Measurements from ENCODE around the gene POU2F1.
"Not testable (repeated sequence)": the region's sequence is repeated elsewhere in the genome, so short reads cannot be mapped to it uniquely, and the experiment has no call there.

Gene POU2F1

GRCh38 chr1:167230437-167230836 is 9.8 kb downstream of the POU2F1 start:
- DNase-seq: no peak

- no peak for DNase-seq
These were observed 11.3 kb downstream of the POU2F1 start for GRCh38 chr1:167231873-167232450.

DNA sequence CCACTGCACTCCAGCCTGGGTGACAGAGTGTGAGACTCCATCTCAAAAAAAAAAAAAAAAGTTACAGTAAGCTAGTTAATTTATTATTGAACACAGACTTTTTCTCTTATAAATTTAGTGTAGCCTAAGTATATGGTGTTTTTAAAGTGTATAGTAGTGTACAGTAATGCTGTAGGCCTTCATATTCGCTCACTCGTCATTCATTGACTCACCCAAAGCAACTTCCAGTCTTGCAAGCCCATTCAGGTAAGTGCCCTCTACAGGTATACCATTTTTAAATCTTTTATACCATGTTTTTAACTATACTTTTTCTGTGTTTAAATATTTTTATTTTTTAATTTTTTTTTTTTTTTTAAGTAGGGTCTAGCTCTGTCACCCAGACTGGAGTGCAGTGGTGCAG is 12.1 kb downstream of the POU2F1 start:
- DNase-seq: no peak

GRCh38 chr1:167233373-167233772 is 12.7 kb downstream of the POU2F1 start:
- no peak for DNase-seq

DNA sequence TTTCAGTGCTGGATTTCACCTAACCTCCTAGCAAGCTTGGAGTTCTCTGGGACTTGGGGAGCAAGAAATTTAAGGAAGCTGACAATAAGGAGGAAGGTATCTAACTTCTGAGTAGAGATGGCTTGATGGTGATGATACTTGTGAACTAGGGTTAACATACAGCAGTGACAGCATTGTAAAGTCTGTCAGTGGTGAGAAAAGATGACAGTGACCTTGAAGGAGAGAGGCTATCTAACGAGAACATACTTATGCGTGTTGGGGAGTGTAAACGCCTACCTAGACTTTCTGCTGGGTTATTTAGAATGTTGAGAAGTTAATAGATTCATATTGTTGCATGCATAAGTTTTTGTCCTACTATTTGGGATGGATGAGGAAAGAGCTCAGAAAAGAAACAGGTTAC is 16.3 kb downstream of the POU2F1 start:
- no peak for DNase-seq

DNA sequence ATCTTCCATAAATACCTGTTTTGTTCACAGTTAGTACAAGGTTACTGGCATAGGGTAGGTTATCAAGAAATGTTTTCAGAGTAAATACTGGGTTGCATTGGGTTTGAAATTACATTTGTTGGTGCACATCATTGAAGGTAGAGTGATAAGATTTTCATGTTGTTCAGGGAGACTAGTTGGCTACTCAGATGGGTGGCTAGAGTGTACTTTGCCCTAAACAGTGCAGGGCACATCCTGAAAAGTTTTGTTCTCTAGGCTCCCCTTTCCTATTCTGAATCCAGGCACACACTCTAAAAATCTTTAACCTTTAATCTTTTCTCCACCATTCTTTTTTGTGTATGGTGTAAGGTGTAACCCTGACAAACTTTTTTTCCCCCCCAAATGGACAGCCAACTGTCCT is 18.0 kb downstream of the POU2F1 start:
- DNase-seq: no peak

- DNase-seq: no peak
These were observed 18.6 kb downstream of the POU2F1 start for GRCh38 chr1:167239257-167239656.

DNA sequence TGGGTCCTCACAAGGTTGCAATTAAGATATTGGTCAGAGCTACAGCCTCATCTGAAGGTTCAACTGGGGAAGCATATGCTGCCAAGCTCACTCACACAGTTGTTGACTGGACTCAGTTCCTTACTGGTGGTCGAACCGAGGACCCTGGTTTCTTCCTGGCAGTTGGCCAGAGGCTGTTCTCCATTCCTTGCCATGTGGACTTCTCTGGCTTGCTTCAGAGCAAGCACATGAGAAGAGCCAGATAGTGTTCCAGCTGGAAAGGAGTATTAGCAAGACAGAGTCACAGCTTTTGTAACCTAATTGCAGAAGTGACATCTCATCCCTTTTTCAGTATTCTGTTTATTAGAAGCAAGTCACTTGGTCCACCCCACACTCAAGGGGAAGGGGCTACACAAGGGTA is 23.6 kb downstream of the POU2F1 start:
- no peak for DNase-seq

- DNase-seq: not testable (repeated sequence)
These were observed 24.5 kb downstream of the POU2F1 start for GRCh38 chr1:167245168-167245567.

- DNase-seq: no peak
These were observed 26.3 kb downstream of the POU2F1 start for GRCh38 chr1:167246971-167247370.

DNA sequence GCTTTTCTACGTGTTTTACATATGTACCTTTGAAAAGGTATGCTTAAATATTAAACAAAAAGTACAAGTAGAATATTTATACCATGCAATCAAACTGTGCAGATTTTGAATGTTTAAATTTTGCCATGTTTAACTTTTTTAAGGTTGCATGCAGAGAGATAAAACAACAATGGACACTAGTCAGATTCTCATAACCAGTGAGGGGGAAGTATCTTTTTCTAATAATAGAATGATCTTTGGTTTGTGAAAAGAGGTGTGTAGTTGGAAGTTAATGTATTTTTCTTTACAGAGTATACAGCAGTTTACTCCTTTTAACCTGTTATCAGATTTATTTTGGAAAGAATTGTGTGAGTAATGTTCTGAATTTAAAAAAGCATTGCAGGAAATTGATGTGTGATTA is 27.1 kb downstream of the POU2F1 start:
- DNase-seq: no peak

DNA sequence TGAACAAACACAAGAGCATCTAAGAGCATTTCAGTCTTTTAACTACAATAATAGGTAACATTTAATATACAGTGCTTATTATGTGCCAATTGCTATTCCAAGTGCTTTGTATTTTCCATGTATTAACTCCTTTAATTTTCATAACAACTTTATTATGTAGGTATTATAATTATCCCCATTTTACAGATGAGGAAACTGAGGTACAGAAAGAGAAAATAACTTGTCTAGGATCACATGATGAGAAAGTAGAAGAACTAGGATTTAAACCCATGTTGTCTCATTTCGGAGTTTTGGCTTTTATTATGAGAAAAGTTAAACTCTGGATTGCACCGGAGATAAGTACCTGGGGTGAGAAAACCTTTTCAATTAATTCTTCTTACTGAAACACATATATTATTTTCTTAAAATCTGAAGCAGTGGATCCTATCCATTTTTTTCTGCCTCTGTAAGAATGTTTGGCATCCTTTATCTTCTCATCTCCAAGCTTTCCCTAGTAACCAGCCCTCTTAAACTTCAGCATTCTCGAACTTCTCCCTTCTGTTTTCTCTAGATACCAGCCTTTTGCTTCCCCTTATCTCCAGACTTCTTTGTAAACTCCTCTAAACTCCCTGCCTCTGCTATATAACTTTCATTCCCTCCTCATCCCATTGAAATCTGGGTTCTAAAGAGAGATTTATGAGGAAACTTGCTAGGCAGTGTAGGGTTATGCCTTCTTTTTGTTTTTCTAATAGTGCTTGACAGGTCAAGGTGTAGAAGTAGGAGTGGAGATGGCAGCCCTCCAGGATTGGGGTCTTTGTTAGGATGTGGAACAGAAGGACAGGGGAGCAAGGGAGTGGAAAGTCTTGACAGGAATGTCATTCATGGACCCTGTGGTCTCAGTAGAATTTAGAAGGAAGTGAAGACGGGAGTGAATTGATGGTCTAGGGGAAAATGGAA is 28.3 kb downstream of the POU2F1 start:
- no peak for DNase-seq

GRCh38 chr1:167249702-167250101 is 29.0 kb downstream of the POU2F1 start:
- DNase-seq: no peak

DNA sequence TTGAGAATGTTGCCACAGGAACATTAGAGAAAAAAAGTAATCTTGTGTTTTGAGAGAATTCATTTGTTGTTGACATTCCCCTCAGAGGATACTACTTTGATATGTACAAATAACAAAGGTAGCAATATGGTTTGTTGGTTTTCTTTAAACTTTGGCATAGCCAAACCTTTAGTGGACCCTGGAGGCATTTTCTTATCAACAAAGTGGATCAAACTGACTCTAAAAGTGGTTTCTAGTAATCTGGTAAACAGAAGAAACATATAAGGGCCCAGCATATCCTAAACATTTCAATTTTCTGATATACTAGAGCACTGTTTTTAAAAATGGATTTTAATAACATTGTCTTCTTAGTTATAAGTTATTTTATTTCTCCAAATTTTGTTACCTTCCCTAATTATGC is 29.8 kb downstream of the POU2F1 start:
- DNase-seq: no peak

DNA sequence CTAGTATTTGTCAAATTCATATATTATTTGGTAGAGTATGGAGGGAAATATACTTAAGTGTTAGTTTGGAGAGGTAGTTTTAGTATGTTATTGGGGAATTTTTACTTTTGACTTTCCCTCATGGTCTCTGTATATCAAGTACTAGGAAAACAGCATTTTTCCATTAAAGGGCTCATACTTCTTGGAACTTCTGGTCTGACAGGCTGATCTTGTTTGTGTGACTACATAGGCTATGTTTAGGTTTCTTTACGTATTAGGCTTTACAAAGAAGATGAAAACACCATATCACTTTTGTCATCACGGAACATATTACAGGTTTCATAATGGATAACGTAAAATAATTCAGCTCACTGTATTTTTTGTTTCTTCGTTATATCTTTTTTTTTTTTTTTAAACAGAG is 30.8 kb downstream of the POU2F1 start:
- no peak for DNase-seq

DNA sequence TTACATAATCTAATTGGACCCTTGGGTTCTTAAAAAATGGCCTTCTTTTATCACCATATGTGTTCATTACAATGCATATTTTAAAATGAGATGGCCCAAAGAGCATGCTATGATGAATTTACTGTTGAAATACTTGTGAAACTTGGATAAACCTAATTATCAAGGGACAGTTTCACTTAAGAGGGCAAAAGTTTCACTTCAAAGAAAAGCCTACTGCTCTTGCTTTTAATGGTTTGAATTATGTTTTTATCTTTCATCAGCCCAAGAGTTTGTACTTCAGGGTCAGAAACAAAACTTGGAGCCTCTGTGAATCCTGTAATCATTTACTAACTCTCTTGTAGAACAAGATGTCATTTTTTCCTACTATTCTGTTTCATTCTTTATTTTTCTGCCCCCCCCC is 32.3 kb downstream of the POU2F1 start:
- no peak for DNase-seq

GRCh38 chr1:167258858-167259257 is 38.2 kb downstream of the POU2F1 start:
- no peak for DNase-seq

DNA sequence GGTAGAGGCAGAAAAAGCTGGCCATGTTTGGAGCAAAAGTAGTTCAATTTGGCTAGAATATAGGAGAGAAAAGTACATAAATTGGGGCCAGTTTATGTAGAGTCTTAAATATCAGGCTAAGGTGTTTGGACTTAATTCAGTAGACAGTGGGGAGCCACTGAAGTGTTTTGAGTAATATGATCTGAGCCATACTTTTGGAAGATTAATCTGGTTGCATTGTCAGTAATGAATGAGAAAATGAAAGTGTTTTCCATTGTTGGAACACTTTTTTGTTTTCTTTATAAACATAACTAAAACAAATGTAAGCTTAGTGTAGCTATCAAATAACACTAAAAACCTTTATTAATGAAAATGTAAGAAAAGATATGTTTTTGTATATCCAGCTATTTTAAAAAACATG is 42.1 kb downstream of the POU2F1 start:
- DNase-seq: no peak

- no peak for DNase-seq
These were observed 42.7 kb downstream of the POU2F1 start for GRCh38 chr1:167263344-167263743.

DNA sequence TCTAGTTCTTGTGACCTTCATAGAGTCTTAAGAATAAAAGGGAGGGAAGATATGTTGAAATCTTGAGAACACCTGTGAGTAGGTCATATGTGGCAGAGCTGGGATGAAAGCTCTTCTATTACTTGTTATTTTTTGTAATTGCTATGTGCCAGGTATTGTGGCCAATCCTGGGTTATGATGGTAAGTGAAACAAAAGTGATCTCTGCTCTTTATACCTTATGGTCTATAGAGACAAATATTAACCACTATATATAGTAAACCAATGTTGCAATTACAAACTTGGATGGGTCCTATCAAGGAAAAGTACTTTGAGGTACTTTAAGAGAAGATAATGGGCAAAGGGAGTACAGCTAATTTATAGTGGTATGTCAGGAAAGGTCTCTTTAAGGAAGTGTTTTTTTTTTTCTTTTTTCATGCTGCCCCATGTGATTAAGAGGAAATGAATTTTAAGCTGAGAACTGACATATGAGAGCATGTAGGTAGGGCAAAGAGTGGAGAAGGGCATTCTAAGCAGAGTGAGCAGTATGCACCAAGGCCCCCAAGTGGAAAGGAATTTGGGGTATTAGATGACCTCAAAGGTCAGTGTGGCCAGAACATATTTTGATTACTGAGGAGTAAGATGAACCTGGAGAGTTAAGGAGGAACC is 43.3 kb downstream of the POU2F1 start:
- no peak for DNase-seq

GRCh38 chr1:167266965-167267364 is 46.3 kb downstream of the POU2F1 start:
- no peak for DNase-seq

- no peak for DNase-seq
These were observed 47.7 kb downstream of the POU2F1 start for GRCh38 chr1:167268347-167268787.
